ENCODE results near the gene AP4B1.

AP4B1 gene

DNA sequence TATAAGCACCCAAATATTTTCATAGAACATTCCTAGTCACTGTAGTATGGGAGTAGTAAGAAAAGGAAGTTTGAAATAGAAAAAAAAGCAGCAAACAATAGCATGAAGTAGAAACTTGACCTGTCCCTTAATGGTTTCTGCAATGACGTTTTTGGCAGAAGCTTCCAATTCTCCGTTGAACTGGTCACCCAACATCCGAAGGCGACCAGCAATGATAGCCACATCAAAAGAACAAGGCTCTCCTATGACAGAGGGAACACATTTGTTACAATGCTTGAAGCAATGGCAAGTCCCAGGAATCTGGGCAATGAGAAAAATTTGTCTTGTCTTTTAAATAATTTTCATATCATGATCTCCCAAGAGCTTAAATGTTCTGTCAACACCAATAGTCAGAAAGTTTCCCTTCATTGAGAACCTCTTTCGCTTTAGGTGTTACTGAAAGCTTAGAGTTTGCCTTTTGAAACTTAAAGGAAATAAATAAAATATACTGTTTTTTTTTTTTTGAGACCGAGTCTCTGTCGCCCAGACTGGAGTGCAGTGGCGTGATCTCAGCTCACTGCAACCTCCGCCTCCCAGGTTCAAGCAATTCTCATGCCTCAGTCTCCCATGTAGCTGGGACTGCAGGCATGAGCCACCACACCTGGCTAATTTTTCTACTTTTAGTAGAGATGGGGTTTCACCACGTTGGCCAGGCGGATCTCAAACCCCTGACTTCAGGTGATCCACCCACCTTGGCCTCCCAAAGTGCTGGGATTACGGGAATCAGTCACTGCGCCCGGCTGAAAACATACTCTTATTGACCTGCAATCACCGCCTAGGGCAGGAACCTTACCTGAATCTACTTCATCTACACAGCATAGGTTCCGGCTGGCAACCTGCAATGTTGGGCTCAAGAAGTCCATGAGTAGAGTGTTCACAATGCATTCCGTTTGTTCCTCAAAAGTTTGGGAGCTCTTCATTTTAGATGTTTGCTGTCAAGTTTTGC, 17.9 kb downstream of the AP4B1 start:
- TF ChIP-seq CTCF (IDR thresholded peaks at IDR 0.05) (no peak), ZFX (IDR thresholded peaks at IDR 0.05; ENCODE audit: borderline replicate concordance) (no peak)

GRCh38 chr1:113881661-113882060, 22.9 kb downstream of the AP4B1 start:
- no peak overlapping the region for H3K27ac ChIP-seq
- TF ChIP-seq ZFX (IDR thresholded peaks at IDR 0.05; ENCODE audit: borderline replicate concordance) (no peak), CTCF (IDR thresholded peaks at IDR 0.05) (no peak)

More for the DNA sequence above, 17.9 kb downstream of the AP4B1 start:
- no peak overlapping the region for H3K27ac ChIP-seq

DNA sequence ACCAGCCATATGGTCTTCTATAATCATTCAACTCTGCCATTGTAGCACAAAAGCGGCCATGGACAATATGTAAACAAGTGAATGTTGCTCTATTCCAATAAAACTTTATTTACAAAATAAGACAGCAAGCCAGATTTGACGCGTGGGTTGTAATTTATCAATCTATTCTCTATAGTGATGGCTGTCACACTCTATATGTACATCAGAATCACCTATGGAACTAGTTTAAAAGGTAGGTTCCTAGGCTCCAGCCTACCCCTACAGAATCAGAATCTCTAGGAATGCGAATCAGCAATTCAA, 24.9 kb downstream of the AP4B1 start:
- TF ChIP-seq CTCF (IDR thresholded peaks at IDR 0.05) (no peak), ZFX (IDR thresholded peaks at IDR 0.05; ENCODE audit: borderline replicate concordance) (no peak)

GRCh38 chr1:113876176-113876575, 28.4 kb downstream of the AP4B1 start:
- no peak for TF ChIP-seq ZFX (IDR thresholded peaks at IDR 0.05; ENCODE audit: borderline replicate concordance)
- no peak for TF ChIP-seq CTCF (IDR thresholded peaks at IDR 0.05)
- no peak overlapping the region for H3K27ac ChIP-seq

More for the DNA sequence above, 24.9 kb downstream of the AP4B1 start:
- no peak overlapping the region for H3K27ac ChIP-seq

- H3K27ac ChIP-seq, result no peak overlapping the region
- TF ChIP-seq CTCF (IDR thresholded peaks at IDR 0.05), result no peak
- no peak for TF ChIP-seq ZFX (IDR thresholded peaks at IDR 0.05; ENCODE audit: borderline replicate concordance)
Measured at GRCh38 chr1:113875714-113876113, 28.9 kb downstream of the AP4B1 start.

- no peak overlapping the region for H3K27ac ChIP-seq
- TF ChIP-seq CTCF (IDR thresholded peaks at IDR 0.05) (peak; percentile 36), ZFX (IDR thresholded peaks at IDR 0.05; ENCODE audit: borderline replicate concordance) (no peak)
Measured at GRCh38 chr1:113874012-113874879, 30.4 kb downstream of the AP4B1 start.

All from 22Rv1 (cell line).